Astrocyte (in vitro differentiated cells and primary cell): Measurements from ENCODE around the gene PLEKHG4.

Experiments used
- EZH2 ChIP-seq: IDR thresholded peaks from 2 replicates; pipeline ENCODE4 v1.6.1; 2012; ENCODE audit warnings: mild to moderate bottlenecking, low read length, inconsistent platforms; ENCODE audit not compliant: insufficient read depth
- TF ChIP-seq, protein P1 (sequence below): IDR thresholded peaks from 2 replicates; pipeline ENCODE4 v1.5.1; 2011; ENCODE audit warnings: low read depth, mild to moderate bottlenecking, inconsistent platforms, low read length, moderate library complexity; ENCODE audit not compliant: insufficient read depth

DNA sequence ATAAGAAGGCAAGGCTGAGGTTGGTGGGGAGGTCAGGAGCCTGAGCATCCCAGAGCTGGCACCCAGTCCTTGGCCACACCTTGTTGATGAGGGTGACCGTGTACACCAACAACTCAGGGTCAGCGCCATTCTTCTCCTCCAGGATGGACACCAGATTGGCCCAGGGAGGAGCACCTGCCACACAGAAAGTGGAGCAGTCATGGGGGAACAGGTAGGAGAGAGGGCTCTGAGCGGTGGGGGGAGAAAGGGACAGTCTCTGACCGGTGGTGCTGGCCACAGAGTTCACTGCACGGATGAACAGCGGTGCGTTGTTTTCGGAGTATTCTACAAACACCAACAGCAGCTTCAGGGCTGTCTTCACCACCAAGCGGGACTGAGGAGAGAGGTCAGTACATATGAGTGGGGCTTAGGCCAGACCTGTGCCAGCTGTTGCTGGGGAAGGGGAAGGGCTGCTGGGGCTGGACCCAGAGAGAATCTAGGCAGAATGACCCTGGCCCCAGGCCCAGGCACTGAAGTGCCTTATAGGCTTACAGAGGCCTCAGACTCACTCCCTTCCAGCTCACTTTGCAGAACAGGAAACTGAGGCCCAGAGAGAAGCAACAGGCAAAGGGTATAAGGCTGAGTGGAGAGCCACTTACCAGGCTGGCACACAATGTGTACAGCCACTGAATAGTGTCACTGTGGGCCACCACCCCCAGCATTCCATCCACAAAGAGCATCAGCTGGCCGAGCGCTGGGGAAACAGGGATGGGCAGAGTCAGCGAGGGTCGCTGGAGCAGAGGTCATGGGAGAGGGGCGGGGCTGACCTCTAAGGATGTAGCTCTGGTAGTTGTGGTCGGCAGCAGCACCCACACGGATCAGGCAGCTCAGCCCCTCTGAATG is 41.7 kb upstream of the PLEKHG4 start:
- TF ChIP-seq, protein P1, sequence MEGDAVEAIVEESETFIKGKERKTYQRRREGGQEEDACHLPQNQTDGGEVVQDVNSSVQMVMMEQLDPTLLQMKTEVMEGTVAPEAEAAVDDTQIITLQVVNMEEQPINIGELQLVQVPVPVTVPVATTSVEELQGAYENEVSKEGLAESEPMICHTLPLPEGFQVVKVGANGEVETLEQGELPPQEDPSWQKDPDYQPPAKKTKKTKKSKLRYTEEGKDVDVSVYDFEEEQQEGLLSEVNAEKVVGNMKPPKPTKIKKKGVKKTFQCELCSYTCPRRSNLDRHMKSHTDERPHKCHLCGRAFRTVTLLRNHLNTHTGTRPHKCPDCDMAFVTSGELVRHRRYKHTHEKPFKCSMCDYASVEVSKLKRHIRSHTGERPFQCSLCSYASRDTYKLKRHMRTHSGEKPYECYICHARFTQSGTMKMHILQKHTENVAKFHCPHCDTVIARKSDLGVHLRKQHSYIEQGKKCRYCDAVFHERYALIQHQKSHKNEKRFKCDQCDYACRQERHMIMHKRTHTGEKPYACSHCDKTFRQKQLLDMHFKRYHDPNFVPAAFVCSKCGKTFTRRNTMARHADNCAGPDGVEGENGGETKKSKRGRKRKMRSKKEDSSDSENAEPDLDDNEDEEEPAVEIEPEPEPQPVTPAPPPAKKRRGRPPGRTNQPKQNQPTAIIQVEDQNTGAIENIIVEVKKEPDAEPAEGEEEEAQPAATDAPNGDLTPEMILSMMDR, result no peak
- no peak for TF ChIP-seq EZH2
